Karpas-422 (cell line): ENCODE results near the gene GINS2. TPM values are rescaled to one million over a fixed set of nuclear protein-coding genes. Genes with fewer than 3 reads are reported as not detected.

Source experiments
- DNase-seq: peaks from one replicate; pipeline ENCODE4 v3.0.0-alpha.2; 2015
- H2AFZ ChIP-seq: fragments of 200-600 bp; sonication (generic); 2 replicates; pipeline ENCODE4 v1.6.1; 2014; ENCODE audit warnings: antibody characterized with exemption, low read length, mixed read lengths
- H3K27ac ChIP-seq: fragments of 200-600 bp; sonication (generic); 2 replicates; pipeline ENCODE4 v1.5.1; 2014; ENCODE audit warnings: mild to moderate bottlenecking, low read length, moderate library complexity
- H3K27me3 ChIP-seq: fragments of 200-600 bp; sonication (generic); 2 replicates; pipeline ENCODE4 v1.6.1; 2014; ENCODE audit warnings: low read length, mixed read lengths
- H3K36me3 ChIP-seq: fragments of 200-600 bp; sonication (generic); 2 replicates; pipeline ENCODE4 v1.6.1; 2014; ENCODE audit warnings: low read length, mixed read lengths; ENCODE audit not compliant: insufficient read depth
- H3K4me1 ChIP-seq: fragments of 200-600 bp; sonication (generic); 2 replicates; pipeline ENCODE4 v1.6.1; 2014; ENCODE audit warnings: mild to moderate bottlenecking, low read length, mixed read lengths
- H3K4me2 ChIP-seq: fragments of 200-600 bp; sonication (generic); 2 replicates; pipeline ENCODE4 v1.6.1; 2014; ENCODE audit warnings: low read length, low read depth, mild to moderate bottlenecking; ENCODE audit not compliant: poor library complexity, severe bottlenecking
- H3K4me3 ChIP-seq: fragments of 200-600 bp; sonication (generic); 2 replicates; pipeline ENCODE4 v1.5.1; 2014; ENCODE audit warnings: mild to moderate bottlenecking, antibody characterized with exemption, low read length, mixed read lengths
- H3K79me2 ChIP-seq: fragments of 200-600 bp; sonication (generic); 2 replicates; pipeline ENCODE4 v1.6.1; 2014; ENCODE audit warnings: mild to moderate bottlenecking, low read length, mixed read lengths
- H3K9ac ChIP-seq: fragments of 200-600 bp; sonication (generic); 2 replicates; pipeline ENCODE4 v1.6.0; 2014; ENCODE audit warnings: low read length
- H3K9me2 ChIP-seq: fragments of 200-600 bp; sonication (generic), shearing (Covaris generic); replicated peaks from 2 replicates; pipeline ENCODE4 v1.6.0; 2014; ENCODE audit warnings: mild to moderate bottlenecking, low read length, moderate library complexity; ENCODE audit not compliant: insufficient read depth
- H3K9me3 ChIP-seq: fragments of 300-700, 200-600 bp; sonication (generic); 2 replicates; pipeline ENCODE4 v1.6.1; 2014; ENCODE audit warnings: low read length, mixed read lengths
- H4K20me1 ChIP-seq: fragments of 200-600 bp; sonication (generic); 2 replicates; pipeline ENCODE4 v1.6.1; 2014; ENCODE audit warnings: mild to moderate bottlenecking, antibody characterized with exemption, low read length, low read depth; ENCODE audit not compliant: insufficient read depth
- total RNA-seq: library from RNA; depleted of rRNA; stranded (reverse); fragments of >200 nt; shearing (Covaris generic); gene quantifications from 2 replicates; pipeline ENCODE4 v1.2.3, GENCODE V29; 2014; ENCODE audit warnings: low replicate concordance

GINS2 gene
- total RNA-seq, 1 experiment from 2014 or later = 14.2 TPM

GRCh38 chr16:85636234-85636812 lies 52.4 kb downstream of the GINS2 start:
- Histone ChIP-seq H3K4me3 (no peak overlapping the region), H3K9me3 (no peaks in the 10 kb centered on the region), H3K27me3 (no peaks in the 10 kb centered on the region), H3K36me3 (no peaks in the 10 kb centered on the region), H3K9ac (no peak overlapping the region), H4K20me1 (peaks cover 4% of the 10 kb centered on the region; the same call in 1 of the 2 replicates), H3K9me2 (no peaks in the 10 kb centered on the region), H3K4me1 (no peaks in the 10 kb centered on the region), H2AFZ (no peak overlapping the region), H3K27ac (no peak overlapping the region), H3K79me2 (no peaks in the 10 kb centered on the region), H3K4me2 (no peak overlapping the region)
- DNase-seq = no peak

DNA sequence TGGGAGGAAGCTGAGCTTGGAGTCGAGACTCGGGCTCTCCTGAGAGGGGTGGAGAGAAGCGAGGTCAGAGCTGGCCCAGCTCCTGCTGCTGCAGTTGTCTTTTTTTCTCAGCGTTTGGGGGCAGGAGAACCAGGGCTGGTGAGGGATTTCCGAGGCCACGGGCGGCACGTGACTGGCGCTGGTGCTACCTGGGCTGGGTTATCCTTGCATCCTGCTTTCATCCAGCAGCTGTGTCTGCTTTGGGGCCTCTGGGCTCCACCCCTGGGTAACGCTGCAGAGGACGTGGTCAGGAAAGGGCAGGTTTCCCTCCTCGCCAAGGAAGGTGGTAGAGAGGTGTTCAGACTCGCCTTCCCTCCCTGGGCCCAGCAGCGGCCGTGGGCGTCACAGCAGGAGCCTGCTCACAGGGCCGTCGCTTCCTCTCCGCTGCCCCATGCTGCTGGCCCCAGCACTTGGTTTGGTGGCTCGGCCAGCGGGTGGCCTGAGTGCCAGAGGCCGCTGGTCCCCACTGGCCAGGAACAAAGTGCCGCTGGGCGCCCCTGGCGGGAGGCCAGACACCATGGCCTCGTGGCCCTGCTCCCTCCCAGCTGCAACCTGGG lies 53.1 kb downstream of the GINS2 start:
- DNase-seq = no peak
- H3K9me2 ChIP-seq = no peaks in the 10 kb centered on the region
- H3K9me3 ChIP-seq = no peaks in the 10 kb centered on the region
- no peak overlapping the region for H3K9ac ChIP-seq
- no peaks in the 10 kb centered on the region for H3K79me2 ChIP-seq
- H3K36me3 ChIP-seq = no peaks in the 10 kb centered on the region
- H3K4me3 ChIP-seq = no peak overlapping the region
- H4K20me1 ChIP-seq = peaks cover 4% of the 10 kb centered on the region; the same call in 1 of the 2 replicates
- no peak overlapping the region for H3K27ac ChIP-seq
- H3K4me1 ChIP-seq = no peaks in the 10 kb centered on the region
- no peak overlapping the region for H3K4me2 ChIP-seq
- no peaks in the 10 kb centered on the region for H3K27me3 ChIP-seq
- H2AFZ ChIP-seq = no peak overlapping the region

- H3K79me2 ChIP-seq = no peaks in the 10 kb centered on the region
- H3K27me3 ChIP-seq = no peaks in the 10 kb centered on the region
- peak; percentile 67 for DNase-seq
- H3K9ac ChIP-seq = no peak overlapping the region
- no peak overlapping the region for H3K27ac ChIP-seq
- H3K9me2 ChIP-seq = no peaks in the 10 kb centered on the region
- no peaks in the 10 kb centered on the region for H3K36me3 ChIP-seq
- H3K9me3 ChIP-seq = no peaks in the 10 kb centered on the region
- H4K20me1 ChIP-seq = peaks cover 4% of the 10 kb centered on the region; the same call in 1 of the 2 replicates
- no peaks in the 10 kb centered on the region for H3K4me1 ChIP-seq
- no peak overlapping the region for H3K4me2 ChIP-seq
- no peak overlapping the region for H2AFZ ChIP-seq
- H3K4me3 ChIP-seq = no peak overlapping the region
Measured at GRCh38 chr16:85634747-85635544, 53.8 kb downstream of the GINS2 start.

- H3K9ac ChIP-seq = no peak overlapping the region
- H3K4me3 ChIP-seq = no peak overlapping the region
- no peaks in the 10 kb centered on the region for H3K36me3 ChIP-seq
- H3K79me2 ChIP-seq = no peaks in the 10 kb centered on the region
- no peak overlapping the region for H2AFZ ChIP-seq
- H3K27me3 ChIP-seq = no peaks in the 10 kb centered on the region
- H3K9me3 ChIP-seq = 0 out of 2 replicates have a peak, but pooled peaks cover 3% of the 10 kb centered on the region
- DNase-seq = no peak
- H3K4me1 ChIP-seq = no peaks in the 10 kb centered on the region
- no peaks in the 10 kb centered on the region for H3K9me2 ChIP-seq
- peaks cover 4% of the 10 kb centered on the region; the same call in 1 of the 2 replicates for H4K20me1 ChIP-seq
- no peak overlapping the region for H3K27ac ChIP-seq
- H3K4me2 ChIP-seq = no peak overlapping the region
Measured at GRCh38 chr16:85633888-85634287, 54.9 kb downstream of the GINS2 start.

GRCh38 chr16:85633438-85633743 lies 55.4 kb downstream of the GINS2 start:
- Histone ChIP-seq H3K27ac (no peak overlapping the region), H3K4me1 (no peaks in the 10 kb centered on the region), H2AFZ (no peak overlapping the region), H3K79me2 (no peaks in the 10 kb centered on the region), H3K9me3 (0 out of 2 replicates have a peak, but pooled peaks cover 3% of the 10 kb centered on the region), H3K36me3 (no peaks in the 10 kb centered on the region), H3K27me3 (no peaks in the 10 kb centered on the region), H3K4me3 (no peak overlapping the region), H4K20me1 (peaks cover 4% of the 10 kb centered on the region; the same call in 1 of the 2 replicates), H3K9me2 (no peaks in the 10 kb centered on the region), H3K9ac (no peak overlapping the region), H3K4me2 (no peak overlapping the region)
- DNase-seq = no peak

DNA sequence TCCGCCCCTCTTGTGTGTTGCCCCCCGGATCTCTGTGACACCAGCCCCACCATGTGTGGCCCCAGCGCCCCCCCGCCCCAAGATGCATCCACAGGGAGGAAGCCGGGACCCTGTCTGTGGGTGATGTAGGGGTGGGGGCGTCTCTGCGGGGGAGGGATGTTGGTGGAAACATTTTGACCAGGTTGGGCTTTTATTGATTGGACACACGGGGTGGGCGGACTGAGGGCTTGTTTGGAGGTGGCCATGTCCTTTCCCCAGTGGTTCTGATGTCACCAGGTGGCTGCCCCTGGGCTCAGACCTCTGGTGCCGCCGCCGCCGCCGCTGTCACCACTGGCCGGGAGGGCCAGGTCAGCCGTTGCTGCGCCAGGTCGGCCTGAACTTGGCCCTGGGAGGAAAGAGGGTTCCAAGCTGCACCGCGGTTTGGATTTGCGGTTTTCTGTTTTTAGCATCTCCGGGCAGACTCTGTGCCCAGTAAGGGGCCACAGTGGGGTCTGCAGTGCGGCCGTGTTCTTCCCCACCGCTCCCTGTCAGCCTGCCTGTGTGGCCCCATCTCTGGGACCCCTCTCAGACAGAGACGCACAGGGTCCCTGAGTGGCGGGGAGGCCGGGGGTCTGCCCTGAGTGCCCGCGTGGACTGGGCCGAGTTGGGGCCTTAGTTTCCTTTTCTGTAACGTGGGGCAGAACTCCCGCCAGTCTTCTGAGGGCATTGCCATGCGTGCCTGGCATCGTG lies 55.9 kb downstream of the GINS2 start:
- no peak overlapping the region for H3K4me3 ChIP-seq
- H3K27me3 ChIP-seq = no peaks in the 10 kb centered on the region
- H3K79me2 ChIP-seq = no peaks in the 10 kb centered on the region
- H3K9me2 ChIP-seq = no peaks in the 10 kb centered on the region
- no peak overlapping the region for H3K4me2 ChIP-seq
- H3K27ac ChIP-seq = no peak overlapping the region
- H2AFZ ChIP-seq = no peak overlapping the region
- H3K36me3 ChIP-seq = no peaks in the 10 kb centered on the region
- 0 out of 2 replicates have a peak, but pooled peaks cover 3% of the 10 kb centered on the region for H3K9me3 ChIP-seq
- H3K9ac ChIP-seq = no peak overlapping the region
- H3K4me1 ChIP-seq = no peaks in the 10 kb centered on the region; the same call in 1 of the 2 replicates
- no peak for DNase-seq
- peaks cover 4% of the 10 kb centered on the region; the same call in 1 of the 2 replicates for H4K20me1 ChIP-seq

DNA sequence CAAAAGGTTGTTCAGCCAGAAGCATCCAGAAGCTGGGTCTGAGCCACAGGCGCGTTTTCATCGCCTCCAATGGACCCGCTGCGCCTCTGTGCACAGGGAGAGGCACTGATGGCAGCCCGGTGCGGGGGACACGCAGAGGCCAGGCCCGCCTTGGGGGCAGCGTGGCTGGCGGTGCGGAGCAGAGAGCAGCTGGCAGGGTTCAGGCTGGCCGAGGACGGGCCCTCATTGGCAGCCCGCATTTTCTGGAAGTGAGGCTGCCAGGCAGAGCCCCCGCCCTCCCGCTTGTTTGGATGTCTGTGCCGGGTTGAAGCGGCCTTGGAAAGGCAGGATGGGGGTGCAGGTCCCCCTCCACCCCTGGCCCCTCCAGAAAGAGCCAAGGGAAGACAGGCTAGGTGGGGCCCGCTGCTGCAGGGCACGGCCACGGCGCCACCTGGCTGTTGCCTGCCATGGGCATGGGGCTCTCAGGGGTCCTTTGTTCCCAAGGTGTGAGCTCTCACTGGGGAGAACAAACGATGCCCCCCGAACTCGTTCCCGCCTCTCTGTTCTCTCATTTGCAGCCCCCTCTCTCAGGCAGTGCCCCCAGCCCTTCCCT lies 56.9 kb downstream of the GINS2 start:
- Histone ChIP-seq H3K27me3 (no peaks in the 10 kb centered on the region), H3K79me2 (no peaks in the 10 kb centered on the region), H3K4me2 (no peak overlapping the region), H3K4me1 (no peaks in the 10 kb centered on the region; the same call in 1 of the 2 replicates), H3K36me3 (no peaks in the 10 kb centered on the region), H3K27ac (no peak overlapping the region), H2AFZ (no peak overlapping the region), H3K4me3 (no peak overlapping the region), H3K9me3 (0 out of 2 replicates have a peak, but pooled peaks cover 3% of the 10 kb centered on the region), H4K20me1 (peaks cover 4% of the 10 kb centered on the region; the same call in 1 of the 2 replicates), H3K9me2 (no peaks in the 10 kb centered on the region), H3K9ac (no peak overlapping the region)
- DNase-seq = no peak
